ENCODE data around the gene PDILT.

PDILT gene

DNA sequence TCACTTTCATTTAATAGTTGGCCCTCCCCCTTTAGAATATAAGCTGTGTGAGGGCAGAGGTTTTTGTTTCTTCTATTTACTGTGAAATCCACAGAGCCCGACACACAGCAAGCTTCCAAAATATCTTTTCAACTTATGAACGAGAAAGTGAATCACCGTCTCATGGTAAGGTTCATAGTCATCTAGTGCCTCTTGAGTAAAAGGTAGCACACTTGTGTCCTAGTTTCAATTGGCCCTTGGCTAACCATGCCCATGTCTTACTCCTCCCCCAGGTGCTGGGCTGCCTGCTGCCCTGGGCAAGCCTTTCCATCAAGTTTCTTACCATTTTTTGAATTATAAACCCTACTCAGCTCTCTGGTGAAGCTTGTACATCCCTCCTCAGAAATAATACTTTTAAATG, 64.8 kb downstream of the PDILT start:
- Histone ChIP-seq H3K9me3 (no peaks in the 10 kb centered on the region), H3K36me3 (no peaks in the 10 kb centered on the region), H3K4me1 (no peaks in the 10 kb centered on the region), H3K27me3 (no peaks in the 10 kb centered on the region), H3K4me3 (ENCODE audit: low read depth, low read length) (no peak overlapping the region)
- TF ChIP-seq, protein P1, sequence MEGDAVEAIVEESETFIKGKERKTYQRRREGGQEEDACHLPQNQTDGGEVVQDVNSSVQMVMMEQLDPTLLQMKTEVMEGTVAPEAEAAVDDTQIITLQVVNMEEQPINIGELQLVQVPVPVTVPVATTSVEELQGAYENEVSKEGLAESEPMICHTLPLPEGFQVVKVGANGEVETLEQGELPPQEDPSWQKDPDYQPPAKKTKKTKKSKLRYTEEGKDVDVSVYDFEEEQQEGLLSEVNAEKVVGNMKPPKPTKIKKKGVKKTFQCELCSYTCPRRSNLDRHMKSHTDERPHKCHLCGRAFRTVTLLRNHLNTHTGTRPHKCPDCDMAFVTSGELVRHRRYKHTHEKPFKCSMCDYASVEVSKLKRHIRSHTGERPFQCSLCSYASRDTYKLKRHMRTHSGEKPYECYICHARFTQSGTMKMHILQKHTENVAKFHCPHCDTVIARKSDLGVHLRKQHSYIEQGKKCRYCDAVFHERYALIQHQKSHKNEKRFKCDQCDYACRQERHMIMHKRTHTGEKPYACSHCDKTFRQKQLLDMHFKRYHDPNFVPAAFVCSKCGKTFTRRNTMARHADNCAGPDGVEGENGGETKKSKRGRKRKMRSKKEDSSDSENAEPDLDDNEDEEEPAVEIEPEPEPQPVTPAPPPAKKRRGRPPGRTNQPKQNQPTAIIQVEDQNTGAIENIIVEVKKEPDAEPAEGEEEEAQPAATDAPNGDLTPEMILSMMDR (IDR thresholded peaks at IDR 0.05; ENCODE audit: low read depth, low read length), result no peak
- no peak for DNase-seq

DNA sequence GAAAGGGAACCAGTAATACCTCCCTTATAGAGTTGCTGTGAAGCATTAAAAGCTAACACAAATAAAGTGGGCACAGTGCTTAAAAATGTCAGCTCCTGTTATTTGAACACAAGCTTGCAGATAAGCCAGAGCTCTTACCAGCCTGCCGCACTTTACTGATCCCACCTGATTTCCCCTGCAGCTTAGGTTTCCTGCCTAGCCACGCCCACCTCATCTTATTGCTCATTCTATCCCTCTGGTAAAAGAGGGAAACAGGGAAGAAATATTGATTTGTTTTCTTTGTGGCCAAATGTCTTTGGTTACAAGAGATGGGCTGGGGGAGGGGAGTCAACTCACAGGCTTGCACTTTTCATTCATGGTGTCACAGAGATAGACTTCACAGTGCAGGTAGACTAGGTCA, 67.6 kb downstream of the PDILT start:
- TF ChIP-seq, protein P1 (IDR thresholded peaks at IDR 0.05; ENCODE audit: low read depth, low read length), result no peak
- Histone ChIP-seq H3K4me1 (no peaks in the 10 kb centered on the region), H3K4me3 (ENCODE audit: low read depth, low read length) (no peak overlapping the region), H3K9me3 (no peaks in the 10 kb centered on the region), H3K27me3 (no peaks in the 10 kb centered on the region), H3K36me3 (no peaks in the 10 kb centered on the region)
- DNase-seq, result no peak

DNA sequence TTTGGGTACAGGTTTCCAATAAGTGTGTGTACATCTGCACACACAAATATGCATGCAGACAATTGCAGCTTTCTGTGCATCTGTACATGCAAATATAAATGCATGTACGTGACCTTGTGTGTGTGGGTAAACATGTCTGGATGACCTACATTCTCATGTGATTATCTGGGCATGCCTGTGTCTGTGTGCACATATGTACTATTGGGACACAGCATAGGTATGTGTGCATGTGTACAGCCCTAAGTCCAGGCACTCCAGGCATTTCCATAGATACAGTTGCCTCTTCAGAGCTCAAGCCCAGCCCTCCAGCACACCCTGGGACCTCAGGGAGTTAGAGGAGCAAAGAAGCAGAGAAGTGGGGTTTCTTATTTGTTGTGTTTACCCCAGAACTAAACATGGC, 70.1 kb downstream of the PDILT start:
- no peak overlapping the region for H3K4me3 ChIP-seq (ENCODE audit: low read depth, low read length)
- no peaks in the 10 kb centered on the region for H3K9me3 ChIP-seq
- DNase-seq, result no peak
- TF ChIP-seq, protein P1 (IDR thresholded peaks at IDR 0.05; ENCODE audit: low read depth, low read length), result no peak
- H3K36me3 ChIP-seq, result no peaks in the 10 kb centered on the region
- H3K27me3 ChIP-seq, result no peaks in the 10 kb centered on the region
- no peaks in the 10 kb centered on the region for H3K4me1 ChIP-seq

DNA sequence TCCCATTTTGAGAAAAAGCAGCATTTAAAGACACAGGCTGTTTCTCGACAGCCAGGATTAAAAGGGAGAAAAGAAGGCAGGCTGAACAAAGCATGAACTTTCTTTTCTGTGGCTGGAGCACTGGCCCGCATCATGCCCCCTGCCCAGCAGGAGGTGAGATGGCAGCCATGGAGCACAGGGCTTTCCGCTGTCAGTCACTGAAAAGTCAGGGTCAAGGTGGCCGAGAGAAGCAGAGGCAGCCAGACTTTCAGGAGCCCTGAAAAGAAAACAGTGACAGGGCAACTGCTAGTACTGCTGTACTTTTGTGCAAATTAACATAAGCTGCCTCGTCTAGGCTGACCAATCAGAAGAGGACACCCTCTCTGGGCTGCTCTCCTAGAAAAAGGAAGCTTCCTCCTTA, 71.4 kb downstream of the PDILT start:
- Histone ChIP-seq H3K4me3 (ENCODE audit: low read depth, low read length) (no peak overlapping the region), H3K27me3 (no peaks in the 10 kb centered on the region), H3K9me3 (no peaks in the 10 kb centered on the region), H3K36me3 (no peaks in the 10 kb centered on the region), H3K4me1 (no peaks in the 10 kb centered on the region)
- TF ChIP-seq, protein P1 (IDR thresholded peaks at IDR 0.05; ENCODE audit: low read depth, low read length), result no peak
- DNase-seq, result no peak

DNA sequence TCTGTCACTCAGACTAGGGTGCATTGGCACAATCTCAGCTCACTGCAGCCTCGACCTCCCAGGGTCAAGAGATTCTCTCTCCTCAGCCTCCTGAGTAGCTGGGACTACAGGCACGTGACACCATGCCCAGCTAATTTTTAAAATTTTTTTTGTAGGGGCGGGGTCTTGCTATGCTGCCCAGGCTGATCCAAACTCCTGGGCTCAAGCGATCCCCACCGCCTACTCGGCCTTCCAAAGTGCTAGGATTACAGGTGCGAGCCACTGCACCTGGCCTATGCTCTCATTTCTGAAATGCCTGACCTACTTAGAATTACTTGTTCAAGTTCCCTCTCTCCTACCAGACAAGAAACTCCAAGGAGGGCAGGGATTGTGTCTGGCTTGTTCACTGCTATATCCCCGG, 72.1 kb downstream of the PDILT start:
- no peaks in the 10 kb centered on the region for H3K9me3 ChIP-seq
- no peaks in the 10 kb centered on the region for H3K4me1 ChIP-seq
- H3K36me3 ChIP-seq, result no peaks in the 10 kb centered on the region
- H3K4me3 ChIP-seq (ENCODE audit: low read depth, low read length), result no peak overlapping the region
- TF ChIP-seq, protein P1 (IDR thresholded peaks at IDR 0.05; ENCODE audit: low read depth, low read length), result no peak
- no peak for DNase-seq
- H3K27me3 ChIP-seq, result no peaks in the 10 kb centered on the region

DNA sequence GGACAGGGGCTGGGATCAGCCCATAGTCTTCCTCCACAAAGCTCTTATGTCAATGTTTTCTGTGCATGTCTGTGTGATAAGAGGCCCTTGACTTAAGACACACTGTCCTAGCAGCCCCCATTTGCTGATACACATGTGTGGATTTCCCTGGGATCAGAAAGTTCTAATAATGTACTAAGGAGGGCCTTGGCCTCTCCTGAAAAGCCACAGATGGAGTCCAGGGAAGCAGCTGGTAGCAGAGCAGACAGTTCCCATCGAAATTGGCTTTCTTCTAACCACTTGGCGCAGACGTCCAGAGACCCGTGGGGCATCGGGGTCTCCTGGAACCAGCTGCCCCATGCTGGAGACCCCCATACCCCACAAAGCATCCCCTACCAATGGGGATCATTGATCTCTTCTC, 72.9 kb downstream of the PDILT start:
- H3K27me3 ChIP-seq, result no peaks in the 10 kb centered on the region
- no peak overlapping the region for H3K4me3 ChIP-seq (ENCODE audit: low read depth, low read length)
- no peak for DNase-seq
- no peaks in the 10 kb centered on the region for H3K4me1 ChIP-seq
- H3K36me3 ChIP-seq, result no peaks in the 10 kb centered on the region
- TF ChIP-seq, protein P1 (IDR thresholded peaks at IDR 0.05; ENCODE audit: low read depth, low read length), result no peak
- H3K9me3 ChIP-seq, result no peaks in the 10 kb centered on the region

Data from BE2C (cell line).